Heart left ventricle (tissue), 13 donors: ENCODE measurements around the gene HSD17B14.

Experiments used
- POLR2A ChIP-seq, 2 donors: fragments of 450-650 bp; IDR thresholded peaks; one replicate each; pipeline ENCODE4 v1.6.1; 2017; ENCODE audit warnings: antibody characterized with exemption in 2 of 2, mild to moderate bottlenecking in 2 of 2, moderate library complexity in 2 of 2
- TF ChIP-seq, protein P1 (sequence below), 12 donors: fragments of 200-600 bp; sonication (generic) in 4 of 12; IDR thresholded peaks; one replicate each; pipeline versions ENCODE4 v1.5.0 to v1.8.0; 2018 to 2022; ENCODE audit warnings: antibody characterized with exemption in 12 of 12, mild to moderate bottlenecking in 5 of 12
- donor health status: ischemic (EF 13 %, LVEDD 7.1; RV severe dilation, severe dysfunction).
- donor health status: DM: no; HTN: yes; CAD: no.
- donor health status: DM: no; HTN: no; CAD: no.
- donor health status: ischemic (EF 25% LVEDD 6.9; RV normal size, moderate dysfunction).
- donor health status: ischemic (EF 25% LVEDD 5.7; RV mildly dilated, moderate dysfunction).
- donor health status: ischemic (EF 35%, LVEDD 5.7; RV mildly dilated, moderate dysfunction).
- donor health status: nonischemic (EF 11% LVEDD 7.7; RV severe dilation, severe dysfunction).
- donor health status: DM: yes; HTN: yes; CAD: no.
- donor health status: PGD.
- donor health status: ischemic (EF 29% LVEDD 5.4; RV normal size, mild dysfunction).
- donor health status: nonischemic (EF 23%, LVEDD 6.1; RV moderate dilation, normal function).

GRCh38 chr19:48853483-48853882, 17.2 kb upstream of the HSD17B14 start:
- no peak for TF ChIP-seq POLR2A (IDR thresholded peaks at IDR 0.05)
- TF ChIP-seq, protein P1, sequence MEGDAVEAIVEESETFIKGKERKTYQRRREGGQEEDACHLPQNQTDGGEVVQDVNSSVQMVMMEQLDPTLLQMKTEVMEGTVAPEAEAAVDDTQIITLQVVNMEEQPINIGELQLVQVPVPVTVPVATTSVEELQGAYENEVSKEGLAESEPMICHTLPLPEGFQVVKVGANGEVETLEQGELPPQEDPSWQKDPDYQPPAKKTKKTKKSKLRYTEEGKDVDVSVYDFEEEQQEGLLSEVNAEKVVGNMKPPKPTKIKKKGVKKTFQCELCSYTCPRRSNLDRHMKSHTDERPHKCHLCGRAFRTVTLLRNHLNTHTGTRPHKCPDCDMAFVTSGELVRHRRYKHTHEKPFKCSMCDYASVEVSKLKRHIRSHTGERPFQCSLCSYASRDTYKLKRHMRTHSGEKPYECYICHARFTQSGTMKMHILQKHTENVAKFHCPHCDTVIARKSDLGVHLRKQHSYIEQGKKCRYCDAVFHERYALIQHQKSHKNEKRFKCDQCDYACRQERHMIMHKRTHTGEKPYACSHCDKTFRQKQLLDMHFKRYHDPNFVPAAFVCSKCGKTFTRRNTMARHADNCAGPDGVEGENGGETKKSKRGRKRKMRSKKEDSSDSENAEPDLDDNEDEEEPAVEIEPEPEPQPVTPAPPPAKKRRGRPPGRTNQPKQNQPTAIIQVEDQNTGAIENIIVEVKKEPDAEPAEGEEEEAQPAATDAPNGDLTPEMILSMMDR (IDR thresholded peaks at IDR 0.05): no peak
